GM18498 (cell line): ENCODE results near the gene DIS3L2.
"Not testable (repeated sequence)": the region's sequence is repeated elsewhere in the genome, so short reads cannot be mapped to it uniquely, and the experiment has no call there.

Experiments used
- ATAC-seq: cut with Tn5 transposase; IDR thresholded peaks from one replicate; pipeline ENCODE4 v1.9.1; 2021; ENCODE audit warnings: mild to moderate bottlenecking, moderate library complexity; ENCODE audit not compliant: unreplicated experiment

Gene DIS3L2

DNA sequence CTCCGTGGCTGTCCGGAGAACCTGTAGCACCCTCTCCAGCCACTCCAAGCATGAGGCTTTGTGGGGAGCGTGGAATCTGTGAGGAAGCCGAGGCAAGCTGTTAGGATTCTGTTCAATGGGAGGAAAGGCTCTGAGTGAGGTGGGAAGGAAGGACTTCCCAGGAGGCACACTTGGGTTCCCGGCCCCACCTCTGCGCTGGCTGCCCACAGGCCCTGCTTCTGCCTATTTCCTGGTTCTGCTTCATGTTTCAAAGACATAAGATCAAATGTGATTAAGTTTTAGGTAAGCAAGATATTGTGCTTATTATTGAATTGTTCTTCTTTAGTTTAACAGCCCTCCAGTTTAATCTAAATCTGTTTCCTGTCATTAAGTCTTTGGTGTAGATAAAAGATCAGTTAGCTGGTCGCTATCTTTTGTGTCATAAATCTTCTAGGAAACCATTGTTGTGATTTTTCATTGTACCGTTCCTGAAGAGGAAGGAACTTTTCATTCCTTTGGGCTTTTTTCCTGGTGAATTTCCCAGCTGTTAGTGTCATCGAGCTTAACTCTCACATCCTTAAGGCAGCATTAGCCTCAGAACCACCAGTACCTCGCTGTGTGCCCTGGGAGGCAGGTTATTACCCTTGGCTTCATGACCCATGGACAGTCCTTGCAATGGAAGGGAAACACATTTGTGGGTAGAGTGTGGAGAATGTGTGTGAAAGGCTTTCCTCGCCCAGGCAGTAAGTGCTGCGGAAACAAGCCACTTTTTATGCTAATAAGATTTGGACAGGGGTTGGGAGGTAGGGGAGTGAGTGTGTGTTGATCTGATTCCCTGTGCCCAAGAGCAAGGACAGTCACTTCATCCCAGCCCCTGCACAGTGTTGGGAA is 355.2 kb downstream of the DIS3L2 start:
- ATAC-seq: no peak

DNA sequence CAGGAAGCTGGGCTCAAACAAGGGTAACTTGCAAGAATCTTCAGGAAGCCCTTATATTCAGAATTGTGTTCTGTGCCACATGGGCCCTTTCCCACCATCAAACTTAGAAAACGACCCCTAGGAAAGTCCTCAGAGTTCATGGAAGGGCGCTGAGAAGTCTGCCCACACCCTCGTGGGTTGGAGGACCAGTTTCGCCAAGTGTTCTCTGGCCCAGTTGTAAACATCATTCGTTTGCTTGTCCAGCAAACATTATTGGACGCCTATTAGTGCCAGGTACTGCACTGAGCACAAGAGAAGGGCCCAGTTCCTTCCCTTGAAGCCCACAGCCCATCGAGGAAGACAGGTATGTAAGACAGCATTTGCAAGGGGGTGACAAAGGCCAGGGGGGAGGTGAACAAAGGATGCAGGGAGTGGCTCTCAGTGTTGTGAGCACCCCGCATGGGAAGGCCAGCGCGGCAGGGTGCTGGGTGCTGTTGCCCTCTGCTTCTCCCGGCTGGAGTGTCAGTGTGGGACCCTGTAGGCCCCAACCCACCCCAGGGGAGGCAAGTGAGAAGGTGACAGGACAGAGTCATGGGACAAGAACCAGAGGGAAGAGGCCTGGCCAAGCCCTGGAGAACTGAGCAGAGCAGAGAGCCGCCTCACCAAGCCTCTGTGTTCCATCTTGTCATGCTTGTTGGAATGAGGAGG is 356.8 kb downstream of the DIS3L2 start:
- ATAC-seq: no peak

GRCh38 chr2:232319067-232319802 is 357.7 kb downstream of the DIS3L2 start:
- no peak for ATAC-seq

- ATAC-seq: no peak
These were observed 358.4 kb downstream of the DIS3L2 start for GRCh38 chr2:232319803-232320442.

GRCh38 chr2:232320443-232320803 is 358.9 kb downstream of the DIS3L2 start:
- no peak for ATAC-seq

DNA sequence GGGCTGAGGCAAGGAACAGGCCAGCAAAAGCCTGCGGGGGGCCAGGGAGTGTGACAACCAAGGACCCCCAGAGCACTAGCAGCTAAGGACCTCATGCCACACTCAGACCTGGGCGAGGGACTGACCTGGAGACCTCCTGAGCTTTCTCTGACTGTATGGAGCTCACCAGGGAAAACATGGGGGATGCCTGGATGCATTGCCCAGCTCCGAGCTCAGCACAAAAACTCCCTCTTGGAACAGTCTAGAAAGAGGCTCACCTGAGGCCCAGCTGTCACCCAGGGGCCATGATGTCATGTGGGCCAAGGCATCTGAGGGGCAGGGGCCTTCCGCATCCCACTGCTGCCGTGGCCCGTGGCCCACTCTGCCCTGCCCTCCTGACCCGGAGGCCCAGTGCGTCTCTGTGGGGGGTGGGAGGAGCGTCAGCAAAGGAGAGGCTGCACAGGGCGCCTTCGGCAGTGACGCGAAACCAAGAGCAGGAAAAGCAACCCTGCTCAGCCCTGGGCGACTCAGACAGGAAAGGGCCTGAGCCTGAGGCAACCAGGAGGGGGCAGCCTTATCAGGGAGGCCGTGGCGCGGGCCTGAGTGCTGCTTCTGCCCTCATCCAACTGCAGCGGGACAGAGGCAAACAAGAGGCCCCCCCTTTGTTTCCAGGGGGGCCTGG is 359.8 kb downstream of the DIS3L2 start:
- ATAC-seq: no peak

- ATAC-seq: no peak
These were observed 360.5 kb downstream of the DIS3L2 start for GRCh38 chr2:232321817-232322559.

GRCh38 chr2:232322560-232323327 is 361.2 kb downstream of the DIS3L2 start:
- ATAC-seq: no peak

GRCh38 chr2:232323328-232323650 is 361.8 kb downstream of the DIS3L2 start:
- ATAC-seq: no peak

DNA sequence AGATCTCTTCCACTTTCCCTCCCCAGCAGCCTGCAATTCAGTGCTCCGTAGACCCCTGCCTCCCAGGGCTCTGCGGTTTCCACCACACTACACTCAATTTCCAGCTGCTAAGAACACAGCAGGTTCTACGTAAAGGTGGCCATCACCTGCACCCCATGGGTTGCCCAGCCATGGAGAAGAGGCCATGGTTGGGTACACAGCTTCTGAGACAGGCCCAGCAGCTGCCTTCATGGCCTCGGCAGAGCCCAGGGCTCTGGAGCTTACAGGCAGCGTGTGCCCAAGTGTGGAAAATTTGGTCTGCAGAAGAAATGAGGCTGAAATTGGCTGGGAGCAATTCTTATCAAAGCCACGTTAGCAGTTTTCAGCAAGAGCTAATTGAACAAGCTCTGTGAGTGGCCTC is 362.5 kb downstream of the DIS3L2 start:
- ATAC-seq: not testable (repeated sequence)

- ATAC-seq: no peak
These were observed 363.3 kb downstream of the DIS3L2 start for GRCh38 chr2:232324778-232325177.

DNA sequence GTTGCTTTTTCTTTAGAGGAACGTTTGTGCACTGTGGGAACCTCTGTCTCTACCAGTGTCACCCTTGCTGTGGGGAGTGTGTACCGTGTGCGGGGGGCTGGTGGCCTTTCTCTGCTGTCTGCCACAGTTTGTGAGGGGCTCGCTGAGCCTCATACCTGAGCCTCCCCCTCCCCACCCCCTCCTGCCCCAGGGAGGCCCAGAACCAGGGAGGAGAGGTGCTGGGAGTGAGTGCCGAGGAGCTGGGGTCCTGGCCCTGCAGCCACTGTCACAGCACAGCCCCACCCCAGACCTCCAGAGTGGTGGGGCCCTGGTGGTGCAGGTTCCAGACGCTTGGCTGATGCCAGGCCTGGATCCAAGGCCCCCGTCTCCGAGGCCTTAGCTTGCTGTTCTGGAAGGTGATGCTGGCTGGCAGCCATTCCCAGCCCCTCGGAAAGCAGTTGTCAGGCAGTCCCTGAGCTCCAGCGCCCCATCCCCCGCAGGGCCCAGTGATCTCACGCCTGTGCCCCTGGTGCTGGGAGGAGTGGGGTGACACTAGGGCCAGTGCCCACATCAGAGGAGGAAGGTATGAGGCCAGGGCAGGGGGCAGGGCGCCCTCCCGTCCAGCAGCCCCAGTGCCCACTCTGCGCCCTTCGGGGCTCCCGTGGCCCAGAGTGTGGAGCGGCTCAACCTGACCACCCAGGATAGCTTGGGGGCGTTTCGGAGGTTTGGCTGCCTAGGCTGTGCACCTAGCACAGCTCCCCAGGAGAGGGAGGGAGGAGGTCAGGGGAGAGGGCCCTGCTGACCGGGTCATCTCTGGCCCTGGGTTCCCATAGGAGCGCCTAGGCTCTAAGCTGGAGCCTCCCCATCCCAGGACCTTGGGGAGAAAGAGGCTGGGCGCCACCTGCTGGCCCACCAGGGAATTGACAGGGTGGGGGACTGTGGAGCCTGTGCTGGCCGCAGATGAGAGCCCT is 364.1 kb downstream of the DIS3L2 start:
- no peak for ATAC-seq

- not testable (repeated sequence) for ATAC-seq
These were observed 365.0 kb downstream of the DIS3L2 start for GRCh38 chr2:232326274-232327104.

GRCh38 chr2:232327105-232328031 is 365.9 kb downstream of the DIS3L2 start:
- ATAC-seq: peak; percentile 65

DNA sequence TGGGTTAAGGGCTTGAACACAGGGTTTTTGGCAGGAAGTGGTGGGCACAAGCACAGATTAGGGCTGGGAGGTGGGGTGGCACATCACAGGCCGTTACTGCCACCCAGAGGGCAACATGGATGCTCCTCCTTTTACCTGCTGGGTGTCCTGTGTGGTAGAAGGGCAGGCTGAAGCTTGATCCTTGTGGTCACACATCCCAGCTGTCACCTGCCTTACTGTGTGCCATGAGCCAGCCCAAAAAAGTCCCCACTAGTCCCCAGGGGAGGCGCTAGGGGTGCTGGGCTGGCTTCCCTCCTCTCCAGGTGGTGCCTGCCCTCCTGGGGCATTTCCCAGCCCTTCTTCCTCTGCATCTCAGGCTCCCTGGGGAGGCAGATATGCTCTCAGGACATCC is 366.5 kb downstream of the DIS3L2 start:
- ATAC-seq: no peak
